Left colon (tissue), 2 donors: ENCODE results near the gene TRIP6. TPM values are rescaled to one million over a fixed set of nuclear protein-coding genes. Genes with fewer than 3 reads are reported as not detected.

Experiments
- ATAC-seq: fragments of 200-7000 bp; cut with Tn5 transposase; one replicate; pipeline ENCODE4 v1.9.1; 2020; ENCODE audit warnings: mild to moderate bottlenecking, moderate library complexity
- DNase-seq, 2 donors: peaks; one replicate each; pipeline ENCODE4 v3.0.0-alpha.2; 2020
- intact Hi-C, 2 donors: fragments of 100-400 bp; cut with DNase I in 1 of 2; cut with micrococcal nuclease in 1 of 2; formaldehyde crosslinking; loops; one replicate each; pipeline versions ENCODE4 v1.11.2 to v1.14.0; 2022; cut with DNase I, micrococcal nuclease
- long read RNA-seq: library from polyadenylated mRNA; unstranded; transcript quantifications from one replicate; pipeline ENCODE4 v2.0.0, GENCODE V29; 2021
- total RNA-seq, 2 donors: library from RNA; stranded (reverse); fragmentation: NEBNext Ultra II Directional; extraction: Animal tissue kit (Norgen Biotek cat#: 25700); gene quantifications; one replicate each; pipeline ENCODE4 v1.2.1, GENCODE V29; 2021
- donor health status: DM: no; HTN: no; CAD: no.
- donor health status: DM: yes; HTN: yes; CAD: no.

The TRIP6 gene
- total RNA-seq = 10 to 100 TPM; 18.6 to 21.4 TPM
- long read RNA-seq, transcript TRIP6-201 (9 exons, 1,942 nt) = major isoform, 7 of 12 reads
- long read RNA-seq, partial matches to known transcripts = 2 of 12 reads
- long read RNA-seq, other reads (novel, unspliced or antisense) = 3 of 12 reads

GRCh38 chr7:100867040-100867775, at the start of gene TRIP6:
Gene TRIP6 (plus strand): TSS chr7:100867387. CDS start chr7:100867498, 111 bp downstream.
- ATAC-seq (peak; percentile 53), DNase-seq (peak; percentile 86 to 87)
- intact Hi-C loops = no loop called here

GRCh38 chr7:100818366-100818765, 48.8 kb upstream of the TRIP6 start:
- intact Hi-C loops = no loop called here
- ATAC-seq (no peak), DNase-seq (no peak)

- intact Hi-C loops = no loop called here
Observed at GRCh38 chr7:100818825-100819224, 48.4 kb upstream of the TRIP6 start.

GRCh38 chr7:100819586-100819985, 47.6 kb upstream of the TRIP6 start:
- intact Hi-C loops = no loop called here
- DNase-seq = no peak

More at GRCh38 chr7:100818825-100819224, 48.4 kb upstream of the TRIP6 start:
- DNase-seq = no peak
- ATAC-seq = no peak

GRCh38 chr7:100822236-100823139, 44.7 kb upstream of the TRIP6 start:
- DNase-seq (no peak), ATAC-seq (no peak)
- intact Hi-C loops = no loop called here

More at GRCh38 chr7:100819586-100819985, 47.6 kb upstream of the TRIP6 start:
- no peak for ATAC-seq

GRCh38 chr7:100823140-100823525, 44.1 kb upstream of the TRIP6 start:
- no peak for ATAC-seq
- intact Hi-C loops = no loop called here
- DNase-seq = no peak

GRCh38 chr7:100823534-100823933, 43.7 kb upstream of the TRIP6 start:
- intact Hi-C loops = no loop called here
- no peak for ATAC-seq
- DNase-seq = no peak

GRCh38 chr7:100824499-100825214, 42.5 kb upstream of the TRIP6 start:
- intact Hi-C loops = no loop called here
- ATAC-seq = no peak
- DNase-seq = no peak

- DNase-seq (no peak), ATAC-seq (peak; percentile 35)
- intact Hi-C loops = no loop called here
Observed at GRCh38 chr7:100825215-100825671, 41.9 kb upstream of the TRIP6 start.

GRCh38 chr7:100825751-100826513, 41.3 kb upstream of the TRIP6 start:
- intact Hi-C loops = no loop called here
- peak; percentile 49 for ATAC-seq
- DNase-seq = no peak

- DNase-seq (peak in 1 of 2 donors; percentile 49), ATAC-seq (peak; percentile 31)
- intact Hi-C loops = no loop called here
Observed at GRCh38 chr7:100826514-100827329, 40.5 kb upstream of the TRIP6 start.

- DNase-seq (peak; percentile 84 to 90), ATAC-seq (peak; percentile 66)
- intact Hi-C loops = no loop called here
Observed at GRCh38 chr7:100827330-100828226, 39.6 kb upstream of the TRIP6 start, which contains the start of gene EPHB4. Gene EPHB4 (minus strand): TSS chr7:100827523. CDS start chr7:100827030, 493 bp downstream.

GRCh38 chr7:100829150-100829716, 38.0 kb upstream of the TRIP6 start:
- ATAC-seq (no peak), DNase-seq (peak in 1 of 2 donors; percentile 32)
- intact Hi-C loops = no loop called here

- ATAC-seq (no peak), DNase-seq (no peak)
- intact Hi-C loops = no loop called here
Observed at GRCh38 chr7:100830396-100830795, 36.8 kb upstream of the TRIP6 start.

- no peak for DNase-seq
- intact Hi-C loops = no loop called here
Observed at GRCh38 chr7:100832281-100832633, 34.9 kb upstream of the TRIP6 start.

More at GRCh38 chr7:100832281-100832633, 34.9 kb upstream of the TRIP6 start:
- ATAC-seq = no peak
